Measurements from ENCODE around the gene PDE5A. TPM values are rescaled to one million over a fixed set of nuclear protein-coding genes. Genes with fewer than 3 reads are reported as not detected.

The PDE5A gene
- total RNA-seq, 2 experiments from 2014 or later, result 0.13 TPM; not detected in 1

DNA sequence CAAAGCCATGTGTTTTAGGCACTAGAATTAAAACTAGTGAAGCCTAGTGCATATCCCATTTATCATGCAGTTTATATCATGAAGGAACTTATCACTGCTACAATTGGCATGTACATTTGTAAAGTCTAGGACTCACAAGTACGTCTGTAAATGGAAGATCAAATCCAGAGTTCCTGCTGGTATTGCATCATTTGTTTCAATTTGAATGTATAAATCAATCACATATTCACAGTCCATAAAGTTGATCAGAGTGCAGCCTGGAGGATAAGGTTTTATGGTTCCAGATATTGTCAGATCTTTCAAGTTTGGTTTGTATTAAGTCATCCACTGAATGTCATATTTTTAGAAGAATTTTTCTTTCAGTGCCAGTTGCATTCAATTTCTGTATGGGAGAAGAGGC is 32.6 kb upstream of the PDE5A start:
- H3K4me3 Mint-ChIP-seq, result no peak overlapping the region
- no peaks in the 10 kb centered on the region for H3K36me3 Mint-ChIP-seq (ENCODE audit: low read depth)
- DNase-seq (no peak), ATAC-seq (no peak)
- H3K9me3 Mint-ChIP-seq (ENCODE audit: insufficient read depth), result no peaks in the 10 kb centered on the region
- POLR2A ChIA-PET, result no interaction called here
- CTCF ChIA-PET, result interaction anchor here (1.8 kb wide), 1 partner anchor 33 kb away, joined by 5 read pairs; the partner anchor contains the start of gene PDE5A
- H3K4me1 Mint-ChIP-seq (ENCODE audit: low read depth), result no peaks in the 10 kb centered on the region
- no peak overlapping the region for H3K27ac Mint-ChIP-seq
- no peaks in the 10 kb centered on the region for H3K27me3 Mint-ChIP-seq (ENCODE audit: low read depth)

DNA sequence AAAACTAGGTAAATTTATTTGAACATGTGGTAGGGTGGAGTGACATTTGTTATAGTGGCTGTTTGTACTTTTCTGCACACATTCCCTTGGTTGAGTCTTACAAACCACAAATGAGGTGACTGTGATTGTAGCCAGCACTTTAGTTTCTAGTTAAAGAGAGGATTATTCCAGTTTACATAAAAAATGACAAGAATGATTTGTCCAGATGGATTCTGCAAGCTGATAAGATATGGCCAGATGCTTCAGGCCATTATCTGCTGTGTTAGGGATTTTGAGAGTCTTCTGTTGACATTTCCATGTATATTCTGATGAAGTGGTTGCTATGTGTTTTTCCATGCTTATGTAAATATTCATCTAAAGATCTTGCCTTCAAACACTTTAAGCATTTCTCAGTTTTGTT is 31.0 kb upstream of the PDE5A start:
- no peak overlapping the region for H3K27ac Mint-ChIP-seq
- no peaks in the 10 kb centered on the region for H3K36me3 Mint-ChIP-seq (ENCODE audit: low read depth)
- POLR2A ChIA-PET, result no interaction called here
- H3K9me3 Mint-ChIP-seq (ENCODE audit: insufficient read depth), result no peaks in the 10 kb centered on the region
- no peak overlapping the region for H3K4me3 Mint-ChIP-seq
- H3K27me3 Mint-ChIP-seq (ENCODE audit: low read depth), result no peaks in the 10 kb centered on the region
- no peaks in the 10 kb centered on the region for H3K4me1 Mint-ChIP-seq (ENCODE audit: low read depth)
- ATAC-seq (no peak), DNase-seq (no peak)
- CTCF ChIA-PET, result interaction anchor here (1.0 to 1.6 kb wide), 2 partner anchors 31 to 102 kb away, joined by 3 to 4 read pairs; partner anchors contain the start of gene PDE5A

DNA sequence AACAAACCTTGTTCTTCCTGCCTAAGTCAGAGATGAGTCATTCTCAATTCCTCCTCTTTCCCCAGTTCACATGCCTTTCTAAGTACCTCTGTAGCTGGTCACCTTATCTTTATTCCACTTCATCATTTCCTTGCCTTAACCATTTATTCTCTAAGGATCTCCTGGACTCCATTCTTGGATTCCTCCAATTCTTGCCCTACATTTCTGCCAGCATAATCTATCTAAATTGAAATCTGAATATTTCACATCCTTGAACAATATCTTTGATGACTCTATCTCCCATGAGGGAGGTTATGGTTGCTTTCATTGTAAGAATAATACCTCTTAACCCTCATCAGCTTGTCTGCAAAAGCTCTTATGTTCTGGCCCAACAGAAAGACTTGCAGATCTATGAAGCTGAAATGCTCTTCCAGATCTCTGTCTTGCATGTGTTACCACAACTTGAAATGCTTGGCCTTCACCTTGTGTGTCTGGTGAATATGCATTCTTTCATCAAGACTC is 28.6 kb upstream of the PDE5A start:
- ATAC-seq, result no peak
- POLR2A ChIA-PET, result no interaction called here

DNA sequence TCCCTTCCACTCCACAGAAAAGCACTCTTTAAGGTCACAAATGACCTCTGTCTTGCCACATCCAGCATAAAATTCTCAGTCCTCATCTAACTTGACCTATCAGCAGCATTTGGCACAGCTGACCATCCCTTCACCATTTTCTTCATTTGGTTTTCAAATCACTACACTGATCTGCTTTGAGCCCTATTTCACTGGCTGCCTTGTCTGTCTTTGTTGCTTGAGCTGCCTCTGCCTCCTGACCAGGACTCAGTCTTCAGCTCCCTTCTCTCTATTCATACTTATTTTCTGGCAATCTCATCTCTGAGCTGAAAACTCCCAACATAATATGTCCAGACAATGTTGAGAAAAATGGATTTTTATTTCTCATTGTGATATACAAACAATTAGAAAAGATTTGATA is 27.7 kb upstream of the PDE5A start:
- CTCF ChIA-PET, result interaction anchor here (1.0 to 1.9 kb wide), 2 partner anchors 28 to 29 kb away, joined by 3 to 4 read pairs; partner anchors contain the start of gene PDE5A
- no peak for DNase-seq
- no peaks in the 10 kb centered on the region for H3K9me3 Mint-ChIP-seq (ENCODE audit: insufficient read depth)
- H3K36me3 Mint-ChIP-seq (ENCODE audit: low read depth), result no peaks in the 10 kb centered on the region
- H3K27me3 Mint-ChIP-seq (ENCODE audit: low read depth), result no peaks in the 10 kb centered on the region
- no peak overlapping the region for H3K27ac Mint-ChIP-seq
- no peak overlapping the region for H3K4me3 Mint-ChIP-seq
- ATAC-seq, result no peak
- no peaks in the 10 kb centered on the region for H3K4me1 Mint-ChIP-seq (ENCODE audit: low read depth)
- POLR2A ChIA-PET, result no interaction called here

More for the DNA sequence above, 28.6 kb upstream of the PDE5A start:
- H3K36me3 Mint-ChIP-seq (ENCODE audit: low read depth), result no peaks in the 10 kb centered on the region
- no peaks in the 10 kb centered on the region for H3K4me1 Mint-ChIP-seq (ENCODE audit: low read depth)
- no peak overlapping the region for H3K4me3 Mint-ChIP-seq
- no peak for DNase-seq
- H3K27ac Mint-ChIP-seq, result no peak overlapping the region
- CTCF ChIA-PET, result interaction anchor here (1.9 kb wide), 1 partner anchor 29 kb away, joined by 4 read pairs; the partner anchor contains the start of gene PDE5A
- H3K9me3 Mint-ChIP-seq (ENCODE audit: insufficient read depth), result no peaks in the 10 kb centered on the region
- no peaks in the 10 kb centered on the region for H3K27me3 Mint-ChIP-seq (ENCODE audit: low read depth)

GRCh38 chr4:119655111-119655837 is 26.7 kb upstream of the PDE5A start:
- Mint-ChIP-seq H3K27ac (no peak overlapping the region), H3K4me3 (no peak overlapping the region), H3K36me3 (ENCODE audit: low read depth) (no peaks in the 10 kb centered on the region), H3K4me1 (ENCODE audit: low read depth) (no peaks in the 10 kb centered on the region), H3K27me3 (ENCODE audit: low read depth) (no peaks in the 10 kb centered on the region), H3K9me3 (ENCODE audit: insufficient read depth) (no peaks in the 10 kb centered on the region)
- no peak for DNase-seq
- ChIA-PET CTCF (interaction anchor here (1.0 to 2.0 kb wide), 3 partner anchors 27 to 28 kb away, joined by 3 to 10 read pairs (median 4); partner anchors contain the start of gene PDE5A), POLR2A (no interaction called here)
- no peak for ATAC-seq

- no peaks in the 10 kb centered on the region for H3K27me3 Mint-ChIP-seq (ENCODE audit: low read depth)
- H3K36me3 Mint-ChIP-seq (ENCODE audit: low read depth), result no peaks in the 10 kb centered on the region
- H3K4me1 Mint-ChIP-seq (ENCODE audit: low read depth), result no peaks in the 10 kb centered on the region
- H3K27ac Mint-ChIP-seq, result no peak overlapping the region
- ChIA-PET POLR2A (interaction anchor here (1.1 kb wide), 1 partner anchor 9 kb away, joined by 3 read pairs; no protein-coding TSS in a partner anchor), CTCF (interaction anchor here (2.0 kb wide), 1 partner anchor 26 kb away, joined by 10 read pairs; the partner anchor contains the start of gene PDE5A)
- ATAC-seq (no peak), DNase-seq (no peak)
- no peaks in the 10 kb centered on the region for H3K9me3 Mint-ChIP-seq (ENCODE audit: insufficient read depth)
- no peak overlapping the region for H3K4me3 Mint-ChIP-seq
Measured at GRCh38 chr4:119653990-119654389, 25.4 kb upstream of the PDE5A start.

DNA sequence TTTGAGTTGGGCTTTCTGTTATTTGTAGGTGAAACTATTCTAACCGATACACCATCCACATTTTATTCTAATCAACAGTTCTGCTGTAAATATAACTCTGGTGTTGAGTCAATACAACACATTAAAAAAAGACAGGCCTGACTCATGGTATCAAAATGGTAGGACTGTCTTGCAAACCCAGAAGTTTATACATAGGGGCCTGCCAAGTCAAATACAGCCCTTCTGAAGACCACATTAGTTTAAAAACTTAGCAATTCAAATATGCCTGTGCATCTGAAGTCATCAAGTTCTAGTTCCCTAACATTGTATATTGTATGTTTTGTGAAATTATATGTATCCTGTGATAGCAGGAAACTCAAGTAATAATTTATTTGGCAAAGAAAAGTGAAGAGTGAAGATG is 24.4 kb upstream of the PDE5A start:
- H3K27me3 Mint-ChIP-seq (ENCODE audit: low read depth), result peaks cover 3% of the 10 kb centered on the region
- no peak for ATAC-seq
- H3K9me3 Mint-ChIP-seq (ENCODE audit: insufficient read depth), result no peaks in the 10 kb centered on the region
- H3K27ac Mint-ChIP-seq, result no peak overlapping the region
- H3K4me1 Mint-ChIP-seq (ENCODE audit: low read depth), result no peaks in the 10 kb centered on the region
- CTCF ChIA-PET, result interaction anchor here (2.0 kb wide), 1 partner anchor 25 kb away, joined by 10 read pairs; the partner anchor contains the start of gene PDE5A
- H3K36me3 Mint-ChIP-seq (ENCODE audit: low read depth), result no peaks in the 10 kb centered on the region
- POLR2A ChIA-PET, result no interaction called here
- DNase-seq, result no peak
- H3K4me3 Mint-ChIP-seq, result no peak overlapping the region

- ChIA-PET CTCF (no interaction called here), POLR2A (no interaction called here)
- ATAC-seq (no peak), DNase-seq (no peak)
- H3K27me3 Mint-ChIP-seq (ENCODE audit: low read depth), result peaks cover 5% of the 10 kb centered on the region
- H3K9me3 Mint-ChIP-seq (ENCODE audit: insufficient read depth), result no peaks in the 10 kb centered on the region
- no peaks in the 10 kb centered on the region for H3K36me3 Mint-ChIP-seq (ENCODE audit: low read depth)
- H3K4me3 Mint-ChIP-seq, result no peak overlapping the region
- peaks cover 2% of the 10 kb centered on the region for H3K4me1 Mint-ChIP-seq (ENCODE audit: low read depth)
- no peak overlapping the region for H3K27ac Mint-ChIP-seq
Measured at GRCh38 chr4:119648398-119648797, 19.8 kb upstream of the PDE5A start.

GRCh38 chr4:119647558-119647957 is 19.0 kb upstream of the PDE5A start:
- no peaks in the 10 kb centered on the region for H3K9me3 Mint-ChIP-seq (ENCODE audit: insufficient read depth)
- no peak overlapping the region for H3K27ac Mint-ChIP-seq
- H3K4me3 Mint-ChIP-seq, result no peak overlapping the region
- ATAC-seq (no peak), DNase-seq (no peak)
- POLR2A ChIA-PET, result no interaction called here
- H3K36me3 Mint-ChIP-seq (ENCODE audit: low read depth), result no peaks in the 10 kb centered on the region
- peaks cover 5% of the 10 kb centered on the region for H3K27me3 Mint-ChIP-seq (ENCODE audit: low read depth)
- CTCF ChIA-PET, result interaction anchor here (1.0 kb wide), 1 partner anchor 19 kb away, joined by 3 read pairs; the partner anchor contains the start of gene PDE5A
- H3K4me1 Mint-ChIP-seq (ENCODE audit: low read depth), result peaks cover 2% of the 10 kb centered on the region

- Mint-ChIP-seq H3K4me1 (ENCODE audit: low read depth) (peaks cover 2% of the 10 kb centered on the region), H3K4me3 (no peak overlapping the region), H3K27ac (no peak overlapping the region), H3K27me3 (ENCODE audit: low read depth) (peaks cover 5% of the 10 kb centered on the region), H3K36me3 (ENCODE audit: low read depth) (no peaks in the 10 kb centered on the region), H3K9me3 (ENCODE audit: insufficient read depth) (no peaks in the 10 kb centered on the region)
- ATAC-seq (no peak), DNase-seq (no peak)
- CTCF ChIA-PET, result no interaction called here
- POLR2A ChIA-PET, result no interaction called here
Measured at GRCh38 chr4:119646347-119647071, 17.9 kb upstream of the PDE5A start.

DNA sequence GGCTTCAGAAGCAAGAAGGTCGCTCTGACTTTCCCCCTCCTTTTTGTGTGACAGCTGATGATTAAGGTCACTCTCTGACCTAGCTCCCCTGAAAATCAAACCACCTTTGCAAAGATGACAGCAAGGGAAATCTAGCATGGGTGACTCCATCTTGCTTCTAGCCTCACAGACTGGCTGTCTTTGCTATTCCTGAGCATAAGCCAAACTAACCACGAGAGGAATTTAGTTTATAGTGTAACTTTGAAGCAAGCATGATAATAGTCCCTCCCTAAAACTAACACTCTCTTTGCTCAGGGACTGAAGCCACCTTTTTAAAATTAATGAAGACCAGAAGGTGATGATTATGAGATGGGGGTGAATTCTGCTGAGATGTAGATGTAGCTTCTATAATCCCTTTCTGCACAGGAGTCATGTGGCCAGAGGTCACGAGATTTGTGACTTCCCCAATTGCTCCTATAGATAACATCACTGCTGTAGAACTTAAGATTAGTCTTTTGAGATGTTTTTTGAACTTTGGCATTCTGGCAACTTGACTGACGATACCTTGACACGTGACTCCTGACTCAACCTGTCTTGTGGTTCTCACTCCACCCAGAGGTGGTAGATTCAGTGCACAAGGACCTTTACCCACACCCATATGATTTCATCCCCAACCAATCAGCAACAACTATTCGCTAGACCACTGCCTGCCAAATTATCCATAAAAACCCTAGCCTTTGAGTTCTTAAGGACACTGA is 14.9 kb upstream of the PDE5A start:
- Mint-ChIP-seq H3K9me3 (ENCODE audit: insufficient read depth) (no peaks in the 10 kb centered on the region), H3K27ac (no peak overlapping the region), H3K4me1 (ENCODE audit: low read depth) (peaks cover 2% of the 10 kb centered on the region), H3K4me3 (no peak overlapping the region), H3K36me3 (ENCODE audit: low read depth) (no peaks in the 10 kb centered on the region), H3K27me3 (ENCODE audit: low read depth) (peaks cover 5% of the 10 kb centered on the region)
- CTCF ChIA-PET, result interaction anchor here (1.1 to 1.3 kb wide), 2 partner anchors 15 to 16 kb away, joined by 3 read pairs; partner anchors contain the start of gene PDE5A
- POLR2A ChIA-PET, result no interaction called here
- no peak for DNase-seq
- no peak for ATAC-seq

All from activated CD8-positive, alpha-beta T cell treated with anti-CD3 and anti-CD28 coated beads, Interleukin-2, amount 10 ng/mL, durations not matched to agents 7 days and 5 days (primary cell).